ENCODE results near the gene NISCH.

Gene NISCH

GRCh38 chr3:52533623-52534280 lies 78.3 kb downstream of the NISCH start, which contains the start of gene NT5DC2:
Gene NT5DC2, minus strand, starts transcription at chr3:52533857. Its CDS starts 120 bp downstream, at chr3:52533737.
- DNase-seq (ENCODE audit: extremely low spot score, insufficient read length, low read depth), result peak; percentile 81
- FAIRE-seq, result no peak

- no peak for DNase-seq (ENCODE audit: extremely low spot score, insufficient read length, low read depth)
- FAIRE-seq, result no peak
These were observed 79.1 kb downstream of the NISCH start for GRCh38 chr3:52534281-52535183.

GRCh38 chr3:52535411-52536111 lies 80.2 kb downstream of the NISCH start:
- FAIRE-seq (no peak), DNase-seq (ENCODE audit: extremely low spot score, insufficient read length, low read depth) (no peak)

GRCh38 chr3:52536112-52536368 lies 80.6 kb downstream of the NISCH start:
- no peak for FAIRE-seq
- DNase-seq (ENCODE audit: extremely low spot score, insufficient read length, low read depth), result no peak

- DNase-seq (ENCODE audit: extremely low spot score, insufficient read length, low read depth) (peak; percentile 95), FAIRE-seq (peak; percentile 98)
These were observed 81.2 kb downstream of the NISCH start, which contains the start of gene UQCC5 for GRCh38 chr3:52536369-52537164. Gene UQCC5, plus strand, starts transcription at chr3:52536605. Its CDS starts 151 bp downstream, at chr3:52536756.

- FAIRE-seq, result no peak
- no peak for DNase-seq (ENCODE audit: extremely low spot score, insufficient read length, low read depth)
These were observed 81.8 kb downstream of the NISCH start for GRCh38 chr3:52537165-52537620.

GRCh38 chr3:52537726-52538421 lies 82.5 kb downstream of the NISCH start:
- DNase-seq (ENCODE audit: extremely low spot score, insufficient read length, low read depth), result no peak
- FAIRE-seq, result peak; percentile 39

- no peak for FAIRE-seq
- no peak for DNase-seq (ENCODE audit: extremely low spot score, insufficient read length, low read depth)
These were observed 83.7 kb downstream of the NISCH start for GRCh38 chr3:52539010-52539653.

- FAIRE-seq (no peak), DNase-seq (ENCODE audit: extremely low spot score, insufficient read length, low read depth) (no peak)
These were observed 85.6 kb downstream of the NISCH start for GRCh38 chr3:52541050-52541449.
